Measurements from ENCODE around the gene TOMT. TPM values are rescaled to one million over a fixed set of nuclear protein-coding genes. Genes with fewer than 3 reads are reported as not detected.

TOMT gene
- total RNA-seq: 0.18 TPM in 1 of 2 replicates, not detected in the other

GRCh38 chr11:72105888-72106287 is at the start of gene TOMT:
Gene TOMT, plus strand, starts transcription at chr11:72105924. Its CDS starts 28 bp downstream, at chr11:72105952.
- peaks cover 25% of the 10 kb centered on the region for H3K4me1 Mint-ChIP-seq (ENCODE audit: low read depth)
- H3K4me3 Mint-ChIP-seq (ENCODE audit: low read depth): no peak within 1 kb of the TSS
- H3K36me3 Mint-ChIP-seq (ENCODE audit: low read depth): peaks cover 33% of the 10 kb centered on the region
- H3K9me3 Mint-ChIP-seq: no peaks in the 10 kb centered on the region
- DNase-seq (ENCODE audit: low spot score): no peak
- no peak within 1 kb of the TSS for H3K27ac Mint-ChIP-seq
- intact Hi-C loops (cut with micrococcal nuclease): no loop called here
- no peaks in the 10 kb centered on the region for H3K27me3 Mint-ChIP-seq (ENCODE audit: low read depth)

- Mint-ChIP-seq H3K36me3 (ENCODE audit: low read depth) (peaks cover 21% of the 10 kb centered on the region), H3K9me3 (no peaks in the 10 kb centered on the region), H3K4me3 (ENCODE audit: low read depth) (no peak overlapping the region), H3K27ac (no peak overlapping the region), H3K4me1 (ENCODE audit: low read depth) (no peaks in the 10 kb centered on the region), H3K27me3 (ENCODE audit: low read depth) (no peaks in the 10 kb centered on the region)
- DNase-seq (ENCODE audit: low spot score): no peak
- intact Hi-C loops (cut with micrococcal nuclease): no loop called here
Measured at GRCh38 chr11:72058416-72059034, 47.2 kb upstream of the TOMT start.

GRCh38 chr11:72061739-72062396 is 43.9 kb upstream of the TOMT start:
- Mint-ChIP-seq H3K27ac (no peak overlapping the region), H3K4me3 (ENCODE audit: low read depth) (no peak overlapping the region), H3K4me1 (ENCODE audit: low read depth) (peaks cover 8% of the 10 kb centered on the region), H3K36me3 (ENCODE audit: low read depth) (peaks cover 33% of the 10 kb centered on the region), H3K9me3 (no peaks in the 10 kb centered on the region), H3K27me3 (ENCODE audit: low read depth) (no peaks in the 10 kb centered on the region)
- intact Hi-C loops (cut with micrococcal nuclease): no loop called here
- DNase-seq (ENCODE audit: low spot score): no peak

GRCh38 chr11:72066855-72067254 is 38.9 kb upstream of the TOMT start:
- DNase-seq (ENCODE audit: low spot score): no peak
- Mint-ChIP-seq H3K27ac (no peak overlapping the region), H3K9me3 (no peaks in the 10 kb centered on the region), H3K4me3 (ENCODE audit: low read depth) (no peak overlapping the region), H3K36me3 (ENCODE audit: low read depth) (peaks cover 43% of the 10 kb centered on the region), H3K4me1 (ENCODE audit: low read depth) (peaks cover 44% of the 10 kb centered on the region), H3K27me3 (ENCODE audit: low read depth) (no peaks in the 10 kb centered on the region)
- intact Hi-C loops (cut with micrococcal nuclease): no loop called here

GRCh38 chr11:72067266-72067665 is 38.5 kb upstream of the TOMT start:
- H3K4me1 Mint-ChIP-seq (ENCODE audit: low read depth): peaks cover 48% of the 10 kb centered on the region
- H3K9me3 Mint-ChIP-seq: no peaks in the 10 kb centered on the region
- no peak overlapping the region for H3K4me3 Mint-ChIP-seq (ENCODE audit: low read depth)
- H3K27ac Mint-ChIP-seq: no peak overlapping the region
- peaks cover 40% of the 10 kb centered on the region for H3K36me3 Mint-ChIP-seq (ENCODE audit: low read depth)
- DNase-seq (ENCODE audit: low spot score): no peak
- intact Hi-C loops (cut with micrococcal nuclease): no loop called here
- H3K27me3 Mint-ChIP-seq (ENCODE audit: low read depth): no peaks in the 10 kb centered on the region

- H3K9me3 Mint-ChIP-seq: no peaks in the 10 kb centered on the region
- peaks cover 52% of the 10 kb centered on the region for H3K4me1 Mint-ChIP-seq (ENCODE audit: low read depth)
- H3K27me3 Mint-ChIP-seq (ENCODE audit: low read depth): no peaks in the 10 kb centered on the region
- H3K27ac Mint-ChIP-seq: peak overlapping the region; percentile 52
- intact Hi-C loops (cut with micrococcal nuclease): no loop called here
- no peak for DNase-seq (ENCODE audit: low spot score)
- H3K36me3 Mint-ChIP-seq (ENCODE audit: low read depth): peaks cover 41% of the 10 kb centered on the region
- no peak overlapping the region for H3K4me3 Mint-ChIP-seq (ENCODE audit: low read depth)
Measured at GRCh38 chr11:72067676-72068075, 38.0 kb upstream of the TOMT start.

- H3K4me3 Mint-ChIP-seq (ENCODE audit: low read depth): no peak overlapping the region
Measured at GRCh38 chr11:72069200-72069599, 36.5 kb upstream of the TOMT start.

GRCh38 chr11:72069787-72070251 is 35.9 kb upstream of the TOMT start:
- Mint-ChIP-seq H3K4me1 (ENCODE audit: low read depth) (peaks cover 55% of the 10 kb centered on the region), H3K36me3 (ENCODE audit: low read depth) (peaks cover 49% of the 10 kb centered on the region), H3K4me3 (ENCODE audit: low read depth) (no peak overlapping the region), H3K9me3 (no peaks in the 10 kb centered on the region), H3K27me3 (ENCODE audit: low read depth) (no peaks in the 10 kb centered on the region), H3K27ac (peak overlapping the region; percentile 76)
- DNase-seq (ENCODE audit: low spot score): no peak
- intact Hi-C loops (cut with micrococcal nuclease): no loop called here

More at GRCh38 chr11:72069200-72069599, 36.5 kb upstream of the TOMT start:
- intact Hi-C loops (cut with micrococcal nuclease): no loop called here
- Mint-ChIP-seq H3K36me3 (ENCODE audit: low read depth) (peaks cover 49% of the 10 kb centered on the region), H3K4me1 (ENCODE audit: low read depth) (peaks cover 55% of the 10 kb centered on the region), H3K27me3 (ENCODE audit: low read depth) (no peaks in the 10 kb centered on the region), H3K9me3 (no peaks in the 10 kb centered on the region), H3K27ac (peak overlapping the region; percentile 74)
- DNase-seq (ENCODE audit: low spot score): no peak

GRCh38 chr11:72070491-72070890 is 35.2 kb upstream of the TOMT start:
- intact Hi-C loops (cut with micrococcal nuclease): no loop called here
- H3K4me1 Mint-ChIP-seq (ENCODE audit: low read depth): peaks cover 60% of the 10 kb centered on the region
- peaks cover 52% of the 10 kb centered on the region for H3K36me3 Mint-ChIP-seq (ENCODE audit: low read depth)
- no peaks in the 10 kb centered on the region for H3K27me3 Mint-ChIP-seq (ENCODE audit: low read depth)
- peak overlapping the region; percentile 76 for H3K27ac Mint-ChIP-seq
- DNase-seq (ENCODE audit: low spot score): no peak
- no peaks in the 10 kb centered on the region for H3K9me3 Mint-ChIP-seq
- H3K4me3 Mint-ChIP-seq (ENCODE audit: low read depth): no peak overlapping the region

GRCh38 chr11:72072348-72072747 is 33.4 kb upstream of the TOMT start:
- Mint-ChIP-seq H3K36me3 (ENCODE audit: low read depth) (peaks cover 46% of the 10 kb centered on the region), H3K4me1 (ENCODE audit: low read depth) (peaks cover 63% of the 10 kb centered on the region), H3K4me3 (ENCODE audit: low read depth) (no peak overlapping the region), H3K27me3 (ENCODE audit: low read depth) (no peaks in the 10 kb centered on the region), H3K27ac (peak overlapping the region; percentile 73), H3K9me3 (no peaks in the 10 kb centered on the region)
- intact Hi-C loops (cut with micrococcal nuclease): no loop called here
- no peak for DNase-seq (ENCODE audit: low spot score)

- peaks cover 52% of the 10 kb centered on the region for H3K4me1 Mint-ChIP-seq (ENCODE audit: low read depth)
- no peaks in the 10 kb centered on the region for H3K27me3 Mint-ChIP-seq (ENCODE audit: low read depth)
- intact Hi-C loops (cut with micrococcal nuclease): no loop called here
- no peak for DNase-seq (ENCODE audit: low spot score)
- no peaks in the 10 kb centered on the region for H3K9me3 Mint-ChIP-seq
- peaks cover 35% of the 10 kb centered on the region for H3K36me3 Mint-ChIP-seq (ENCODE audit: low read depth)
- no peak overlapping the region for H3K4me3 Mint-ChIP-seq (ENCODE audit: low read depth)
- peak overlapping the region; percentile 61 for H3K27ac Mint-ChIP-seq
Measured at GRCh38 chr11:72075109-72075508, 30.6 kb upstream of the TOMT start.

GRCh38 chr11:72075756-72076155 is 30.0 kb upstream of the TOMT start:
- DNase-seq (ENCODE audit: low spot score): no peak
- Mint-ChIP-seq H3K27ac (no peak overlapping the region), H3K4me3 (ENCODE audit: low read depth) (no peak overlapping the region), H3K36me3 (ENCODE audit: low read depth) (peaks cover 33% of the 10 kb centered on the region), H3K4me1 (ENCODE audit: low read depth) (peaks cover 49% of the 10 kb centered on the region), H3K27me3 (ENCODE audit: low read depth) (no peaks in the 10 kb centered on the region), H3K9me3 (no peaks in the 10 kb centered on the region)
- intact Hi-C loops (cut with micrococcal nuclease): no loop called here

- Mint-ChIP-seq H3K36me3 (ENCODE audit: low read depth) (peaks cover 26% of the 10 kb centered on the region), H3K4me3 (ENCODE audit: low read depth) (peak overlapping the region; percentile 90), H3K4me1 (ENCODE audit: low read depth) (peaks cover 44% of the 10 kb centered on the region), H3K27me3 (ENCODE audit: low read depth) (no peaks in the 10 kb centered on the region), H3K27ac (peak overlapping the region; percentile 60), H3K9me3 (no peaks in the 10 kb centered on the region)
- intact Hi-C loops (cut with micrococcal nuclease): no loop called here
- no peak for DNase-seq (ENCODE audit: low spot score)
Measured at GRCh38 chr11:72078477-72078876, 27.2 kb upstream of the TOMT start.
